BE2C (cell line): ENCODE results near the gene PROZ.

ENCODE experiments used
- DNase-seq: peaks from one replicate; pipeline ENCODE4 v3.0.0-alpha.2; 2020
- H3K27me3 ChIP-seq: fragments of 250-450 bp; sonication (Bioruptor Pico); 2 replicates; pipeline ENCODE4 v1.5.1; 2020; ENCODE audit warnings: mild to moderate bottlenecking
- H3K36me3 ChIP-seq: fragments of 250-450 bp; sonication (Bioruptor Pico); 2 replicates; pipeline ENCODE4 v1.5.1; 2020; ENCODE audit warnings: mild to moderate bottlenecking
- H3K4me1 ChIP-seq: fragments of 250-450 bp; sonication (Bioruptor Pico); 2 replicates; pipeline ENCODE4 v1.5.1; 2020
- H3K4me3 ChIP-seq: 2 replicates; pipeline ENCODE4 v1.5.1; 2011; ENCODE audit warnings: low read depth, low read length
- H3K9me3 ChIP-seq: fragments of 250-450 bp; sonication (Bioruptor Pico); 2 replicates; pipeline ENCODE4 v1.5.1; 2020
- TF ChIP-seq, protein P1 (sequence below): IDR thresholded peaks from 2 replicates; pipeline ENCODE4 v1.5.1; 2012; ENCODE audit warnings: mild to moderate bottlenecking, low read depth, low read length

Gene PROZ

GRCh38 chr13:113120300-113121182 lies 37.9 kb upstream of the PROZ start:
- Histone ChIP-seq H3K4me1 (peaks cover 4% of the 10 kb centered on the region; the same call in 1 of the 2 replicates), H3K9me3 (no peaks in the 10 kb centered on the region), H3K27me3 (no peaks in the 10 kb centered on the region), H3K36me3 (no peaks in the 10 kb centered on the region), H3K4me3 (no peak overlapping the region)
- TF ChIP-seq, protein P1, sequence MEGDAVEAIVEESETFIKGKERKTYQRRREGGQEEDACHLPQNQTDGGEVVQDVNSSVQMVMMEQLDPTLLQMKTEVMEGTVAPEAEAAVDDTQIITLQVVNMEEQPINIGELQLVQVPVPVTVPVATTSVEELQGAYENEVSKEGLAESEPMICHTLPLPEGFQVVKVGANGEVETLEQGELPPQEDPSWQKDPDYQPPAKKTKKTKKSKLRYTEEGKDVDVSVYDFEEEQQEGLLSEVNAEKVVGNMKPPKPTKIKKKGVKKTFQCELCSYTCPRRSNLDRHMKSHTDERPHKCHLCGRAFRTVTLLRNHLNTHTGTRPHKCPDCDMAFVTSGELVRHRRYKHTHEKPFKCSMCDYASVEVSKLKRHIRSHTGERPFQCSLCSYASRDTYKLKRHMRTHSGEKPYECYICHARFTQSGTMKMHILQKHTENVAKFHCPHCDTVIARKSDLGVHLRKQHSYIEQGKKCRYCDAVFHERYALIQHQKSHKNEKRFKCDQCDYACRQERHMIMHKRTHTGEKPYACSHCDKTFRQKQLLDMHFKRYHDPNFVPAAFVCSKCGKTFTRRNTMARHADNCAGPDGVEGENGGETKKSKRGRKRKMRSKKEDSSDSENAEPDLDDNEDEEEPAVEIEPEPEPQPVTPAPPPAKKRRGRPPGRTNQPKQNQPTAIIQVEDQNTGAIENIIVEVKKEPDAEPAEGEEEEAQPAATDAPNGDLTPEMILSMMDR = no peak
- DNase-seq = no peak

- TF ChIP-seq, protein P1 = no peak
- no peaks in the 10 kb centered on the region for H3K36me3 ChIP-seq
- H3K9me3 ChIP-seq = no peaks in the 10 kb centered on the region
- H3K4me1 ChIP-seq = peaks cover 4% of the 10 kb centered on the region; the same call in 1 of the 2 replicates
- no peak overlapping the region for H3K4me3 ChIP-seq
- no peak for DNase-seq
- no peaks in the 10 kb centered on the region for H3K27me3 ChIP-seq
Measured at GRCh38 chr13:113121183-113121927, 37.1 kb upstream of the PROZ start.

DNA sequence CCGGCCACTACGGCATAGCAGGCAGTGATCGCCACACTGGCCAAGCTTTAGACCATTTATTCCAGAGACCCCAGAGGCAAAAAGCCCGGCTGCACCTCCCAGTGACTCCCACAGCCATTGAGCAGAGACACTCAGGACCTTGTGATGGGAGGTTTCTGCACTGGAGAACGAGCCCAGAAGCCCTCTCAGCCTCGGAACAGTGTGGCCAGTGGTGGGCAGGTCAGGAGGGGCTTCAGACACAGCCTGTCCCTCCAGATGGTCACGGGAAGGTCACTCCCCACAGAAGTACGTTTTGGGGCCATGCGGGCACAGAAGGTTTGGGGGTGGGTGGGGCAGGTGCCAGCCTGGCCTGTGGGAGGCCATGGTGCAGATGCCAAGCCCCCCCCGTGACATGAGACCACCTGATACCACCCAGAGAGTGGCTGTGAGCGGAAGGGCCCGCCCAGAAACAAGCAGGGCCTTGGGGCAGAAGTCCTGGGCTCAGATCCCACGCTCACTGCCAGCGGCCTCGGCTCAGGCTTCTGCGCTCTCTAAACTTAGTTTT lies 36.4 kb upstream of the PROZ start:
- Histone ChIP-seq H3K4me3 (no peak overlapping the region), H3K36me3 (no peaks in the 10 kb centered on the region), H3K27me3 (no peaks in the 10 kb centered on the region), H3K9me3 (no peaks in the 10 kb centered on the region), H3K4me1 (peaks cover 4% of the 10 kb centered on the region; the same call in 1 of the 2 replicates)
- TF ChIP-seq, protein P1 = no peak
- no peak for DNase-seq

DNA sequence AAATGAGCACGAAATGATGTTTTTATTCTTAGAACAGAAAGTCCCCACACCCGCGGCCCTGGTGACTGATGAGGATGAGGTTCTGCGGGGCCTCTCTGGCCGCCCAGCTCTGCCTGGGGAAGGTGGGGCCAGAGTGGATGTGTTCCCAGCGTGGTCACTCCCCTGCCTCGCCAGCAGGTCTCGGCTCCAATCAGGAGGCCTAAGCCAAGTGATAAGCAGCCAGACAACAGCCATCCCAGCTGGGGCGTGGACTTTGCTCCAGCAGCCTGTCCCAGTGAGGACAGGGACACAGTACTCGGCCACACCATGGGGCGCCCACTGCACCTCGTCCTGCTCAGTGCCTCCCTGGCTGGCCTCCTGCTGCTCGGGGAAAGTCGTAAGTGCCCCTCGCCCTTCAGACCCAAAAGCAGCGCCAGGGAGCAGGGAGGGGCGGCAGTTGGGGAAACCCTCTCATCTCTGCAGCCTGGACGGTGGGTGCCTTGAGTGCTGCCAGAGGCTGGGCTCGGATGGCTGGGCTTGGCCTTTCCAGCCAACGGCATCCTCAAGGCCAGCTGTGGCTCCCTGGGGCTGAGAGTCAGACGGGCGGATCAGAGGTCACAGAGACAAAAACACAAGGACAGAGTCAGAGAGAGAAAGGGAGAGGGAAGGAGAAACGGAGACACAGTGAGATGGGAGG lies 35.8 kb upstream of the PROZ start, which contains the start of gene F10:
Gene F10 (plus strand): TSS at position 250 of the 676 bp plus-strand sequence. CDS start 57 bp downstream, at position 307.
- peak; percentile 76 for DNase-seq
- H3K4me1 ChIP-seq = peaks cover 4% of the 10 kb centered on the region; the same call in 1 of the 2 replicates
- no peaks in the 10 kb centered on the region for H3K36me3 ChIP-seq
- H3K27me3 ChIP-seq = no peaks in the 10 kb centered on the region
- H3K4me3 ChIP-seq = no peak within 1 kb of the TSS
- TF ChIP-seq, protein P1 = no peak
- H3K9me3 ChIP-seq = no peaks in the 10 kb centered on the region

DNA sequence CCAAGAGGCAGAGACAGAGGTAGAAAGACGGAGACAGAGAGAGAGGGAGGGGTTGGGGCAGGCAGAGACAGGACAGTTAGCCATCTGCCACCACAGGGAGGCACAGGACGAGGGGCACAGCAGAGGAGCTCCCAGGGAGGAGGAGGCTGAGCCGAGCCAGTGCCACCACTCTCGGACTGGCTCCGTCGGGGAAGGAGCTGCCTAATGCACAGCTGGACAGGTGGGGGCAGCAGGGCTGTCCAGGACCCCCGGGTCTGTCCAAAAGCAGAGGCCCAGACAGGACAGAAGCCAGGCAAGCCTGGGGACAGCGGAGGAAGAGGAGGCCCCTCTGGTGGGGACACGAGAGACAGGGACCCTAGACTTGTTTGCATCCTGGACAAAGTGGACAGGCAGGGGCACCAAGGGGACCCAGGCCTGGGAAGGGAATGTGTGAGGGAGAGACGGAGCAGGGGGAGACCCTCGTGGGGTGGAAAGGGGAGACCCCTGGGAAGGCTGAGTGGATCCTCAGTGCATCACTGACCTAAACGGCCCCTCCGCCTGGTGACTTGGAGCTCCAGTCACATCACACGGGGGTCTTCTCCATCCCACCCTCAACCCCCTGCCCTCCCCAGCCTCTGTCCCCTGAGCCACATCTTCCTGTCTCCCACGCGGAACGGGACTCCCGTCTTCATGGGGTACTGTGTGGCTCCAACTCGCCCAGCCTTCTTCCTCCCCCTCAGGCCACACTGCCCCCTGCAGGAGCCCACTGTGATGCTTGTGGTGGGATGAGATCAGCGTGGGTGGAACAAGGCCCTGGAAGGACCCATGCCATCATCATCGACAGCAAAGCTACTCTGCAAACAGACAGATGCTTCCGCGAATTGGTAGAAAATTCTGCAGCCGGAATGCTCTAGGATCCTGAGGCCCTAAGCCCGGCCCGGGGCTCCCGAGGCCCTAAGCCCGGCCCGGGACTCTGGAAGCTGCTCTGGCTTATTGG lies 34.9 kb upstream of the PROZ start:
- Histone ChIP-seq H3K27me3 (no peaks in the 10 kb centered on the region), H3K4me1 (peaks cover 4% of the 10 kb centered on the region; the same call in 1 of the 2 replicates), H3K4me3 (no peak overlapping the region), H3K36me3 (no peaks in the 10 kb centered on the region), H3K9me3 (no peaks in the 10 kb centered on the region)
- no peak for DNase-seq
- TF ChIP-seq, protein P1 = peak; percentile 51
